Activated CD8-positive, alpha-beta T cell treated with anti-CD3 and anti-CD28 coated beads for 36 hours (primary cell): Measurements from ENCODE around the gene FXYD7. TPM values are rescaled to one million over a fixed set of nuclear protein-coding genes. Genes with fewer than 3 reads are reported as not detected.
"Not testable (repeated sequence)": the region's sequence is repeated elsewhere in the genome, so short reads cannot be mapped to it uniquely, and the experiment has no call there.

Experiments
- ATAC-seq: fragments of 200-7000 bp; cut with Tn5 transposase; one replicate; pipeline ENCODE4 v1.10.0; 2021; ENCODE audit warnings: mild to moderate bottlenecking, moderate library complexity
- CTCF ChIA-PET: fragments of 350-600 bp; sonication (Branson Sonifier 250); formaldehyde crosslinking; loops from one replicate; lab custom pipeline; 2021; ENCODE audit warnings: antibody characterized with exemption; lab: Charles Lee
- POLR2A ChIA-PET: fragments of 350-600 bp; sonication (Branson Sonifier 250); formaldehyde crosslinking; loops from one replicate; lab custom pipeline; 2021; ENCODE audit warnings: antibody characterized with exemption; lab: Charles Lee
- DNase-seq: peaks from one replicate; pipeline ENCODE4 v3.0.0-alpha.2; 2020
- H3K27ac Mint-ChIP-seq: one replicate; pipeline ENCODE4 v1.8.0; 2021; ENCODE audit warnings: mild to moderate bottlenecking, mixed read lengths
- H3K27me3 Mint-ChIP-seq: one replicate; pipeline ENCODE4 v1.8.0; 2021; ENCODE audit warnings: mixed read lengths
- H3K36me3 Mint-ChIP-seq: one replicate; pipeline ENCODE4 v1.8.0; 2021; ENCODE audit warnings: low read depth, mixed read lengths
- H3K4me1 Mint-ChIP-seq: one replicate; pipeline ENCODE4 v1.8.0; 2021; ENCODE audit warnings: low read depth, mixed read lengths
- H3K4me3 Mint-ChIP-seq: one replicate; pipeline ENCODE4 v1.8.0; 2021; ENCODE audit warnings: mild to moderate bottlenecking, moderate library complexity, mixed read lengths
- H3K9me3 Mint-ChIP-seq: one replicate; pipeline ENCODE4 v1.8.0; 2021; ENCODE audit warnings: mixed read lengths
- intact Hi-C: fragments of 100-400 bp; cut with micrococcal nuclease; formaldehyde crosslinking; loops from one replicate; pipeline ENCODE4 v1.10.0; 2022
- total RNA-seq, 2 experiments: library from RNA; stranded (reverse); gene quantifications; one replicate each; pipeline ENCODE4 v1.2.3, GENCODE V29; 2021
- TF ChIP-seq, protein P1 (sequence below): fragments of 200-600 bp; IDR thresholded peaks from one replicate; pipeline ENCODE4 v1.8.0; 2022; ENCODE audit warnings: antibody characterized with exemption, mild to moderate bottlenecking

The FXYD7 gene
- total RNA-seq, 2 experiments from 2014 or later: 0.38 TPM; not detected in 1

DNA sequence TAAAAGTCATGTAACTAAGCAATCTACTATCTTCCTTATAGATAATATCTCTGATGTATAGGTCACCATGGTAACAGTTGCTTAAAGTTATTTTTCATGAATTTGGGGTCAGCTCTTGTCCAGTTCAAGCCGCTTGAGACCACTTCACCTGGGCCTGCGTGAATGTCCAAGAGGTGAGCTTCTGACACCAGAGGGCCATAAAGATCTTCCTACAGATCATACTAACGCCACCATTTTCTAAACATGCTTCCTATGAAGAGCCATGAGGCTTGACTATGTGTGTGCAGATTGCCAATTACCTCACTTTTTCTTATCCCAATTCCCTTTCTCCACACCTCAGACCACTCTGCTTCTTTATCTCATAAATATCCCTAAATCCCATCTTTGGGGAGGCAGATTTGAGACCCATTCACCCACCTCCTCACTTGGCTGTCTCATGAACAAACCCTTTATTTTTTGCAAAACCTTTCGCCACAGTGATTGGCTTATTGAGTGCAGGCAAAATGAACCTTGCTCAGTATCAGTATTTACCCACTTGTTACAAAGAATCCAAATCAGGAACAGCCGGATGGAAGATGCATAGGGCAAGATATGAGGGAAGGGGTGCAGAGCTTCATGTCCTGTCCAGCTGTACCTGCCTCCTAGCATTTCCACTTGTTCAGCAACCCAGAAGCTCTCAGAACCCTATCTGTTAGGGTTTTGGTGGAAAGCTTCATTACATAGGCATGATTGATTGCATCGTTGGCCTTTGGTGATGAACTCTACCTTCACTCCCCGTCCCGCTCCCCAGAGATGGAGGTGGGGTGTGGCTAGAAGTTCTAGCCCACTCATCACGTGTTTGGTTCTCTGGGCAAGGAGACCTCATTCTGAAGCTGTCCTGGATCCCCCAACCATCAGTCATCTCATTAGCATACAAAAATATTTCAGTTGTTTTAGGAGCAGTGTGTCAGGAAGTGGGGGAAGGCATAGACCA lies 51.2 kb downstream of the FXYD7 start:
- DNase-seq: no peak
- H3K27ac Mint-ChIP-seq: no peak overlapping the region
- no peak for ATAC-seq
- intact Hi-C loops: no loop called here
- H3K4me3 Mint-ChIP-seq: no peak overlapping the region
- TF ChIP-seq, protein P1, sequence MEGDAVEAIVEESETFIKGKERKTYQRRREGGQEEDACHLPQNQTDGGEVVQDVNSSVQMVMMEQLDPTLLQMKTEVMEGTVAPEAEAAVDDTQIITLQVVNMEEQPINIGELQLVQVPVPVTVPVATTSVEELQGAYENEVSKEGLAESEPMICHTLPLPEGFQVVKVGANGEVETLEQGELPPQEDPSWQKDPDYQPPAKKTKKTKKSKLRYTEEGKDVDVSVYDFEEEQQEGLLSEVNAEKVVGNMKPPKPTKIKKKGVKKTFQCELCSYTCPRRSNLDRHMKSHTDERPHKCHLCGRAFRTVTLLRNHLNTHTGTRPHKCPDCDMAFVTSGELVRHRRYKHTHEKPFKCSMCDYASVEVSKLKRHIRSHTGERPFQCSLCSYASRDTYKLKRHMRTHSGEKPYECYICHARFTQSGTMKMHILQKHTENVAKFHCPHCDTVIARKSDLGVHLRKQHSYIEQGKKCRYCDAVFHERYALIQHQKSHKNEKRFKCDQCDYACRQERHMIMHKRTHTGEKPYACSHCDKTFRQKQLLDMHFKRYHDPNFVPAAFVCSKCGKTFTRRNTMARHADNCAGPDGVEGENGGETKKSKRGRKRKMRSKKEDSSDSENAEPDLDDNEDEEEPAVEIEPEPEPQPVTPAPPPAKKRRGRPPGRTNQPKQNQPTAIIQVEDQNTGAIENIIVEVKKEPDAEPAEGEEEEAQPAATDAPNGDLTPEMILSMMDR: no peak
- H3K36me3 Mint-ChIP-seq: no peaks in the 10 kb centered on the region
- ChIA-PET CTCF (interaction anchor here (0.6 to 1.8 kb wide), 5 partner anchors 9 to 127 kb away, joined by 3 to 8 read pairs (median 3); no protein-coding TSS in a partner anchor), POLR2A (interaction anchor here (1.1 to 1.5 kb wide), 2 partner anchors 9 to 26 kb away, joined by 3 to 4 read pairs; no protein-coding TSS in a partner anchor)
- H3K9me3 Mint-ChIP-seq: no peaks in the 10 kb centered on the region
- H3K4me1 Mint-ChIP-seq: peaks cover 10% of the 10 kb centered on the region
- no peaks in the 10 kb centered on the region for H3K27me3 Mint-ChIP-seq

DNA sequence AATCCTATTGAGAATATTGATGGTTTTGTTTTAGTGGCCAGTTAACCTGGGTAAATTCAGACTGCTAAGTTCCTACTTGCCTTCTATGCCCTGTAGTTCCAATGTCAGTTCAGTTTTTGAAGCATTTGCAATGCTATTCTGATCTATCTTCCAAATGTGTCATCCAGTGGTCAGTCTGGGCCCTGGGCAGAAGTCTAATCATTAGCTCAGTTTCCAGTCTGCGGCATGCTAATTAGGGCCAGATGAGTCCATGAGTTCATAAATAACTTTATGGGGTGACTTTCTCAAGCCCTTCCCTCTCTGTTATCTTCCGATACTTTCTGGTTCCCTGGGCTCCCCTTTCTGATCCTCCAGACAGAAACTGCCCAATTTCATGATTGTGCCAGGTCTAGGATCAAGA lies 52.8 kb downstream of the FXYD7 start:
- TF ChIP-seq, protein P1: no peak
- intact Hi-C loops: no loop called here
- Mint-ChIP-seq H3K4me1 (peaks cover 13% of the 10 kb centered on the region), H3K27me3 (no peaks in the 10 kb centered on the region), H3K36me3 (no peaks in the 10 kb centered on the region), H3K4me3 (no peak overlapping the region), H3K9me3 (no peaks in the 10 kb centered on the region), H3K27ac (no peak overlapping the region)
- ChIA-PET CTCF (no interaction called here), POLR2A (interaction anchor here (0.6 kb wide), 1 partner anchor 46 kb away, joined by 3 read pairs; no protein-coding TSS in a partner anchor)
- ATAC-seq (no peak), DNase-seq (no peak)

DNA sequence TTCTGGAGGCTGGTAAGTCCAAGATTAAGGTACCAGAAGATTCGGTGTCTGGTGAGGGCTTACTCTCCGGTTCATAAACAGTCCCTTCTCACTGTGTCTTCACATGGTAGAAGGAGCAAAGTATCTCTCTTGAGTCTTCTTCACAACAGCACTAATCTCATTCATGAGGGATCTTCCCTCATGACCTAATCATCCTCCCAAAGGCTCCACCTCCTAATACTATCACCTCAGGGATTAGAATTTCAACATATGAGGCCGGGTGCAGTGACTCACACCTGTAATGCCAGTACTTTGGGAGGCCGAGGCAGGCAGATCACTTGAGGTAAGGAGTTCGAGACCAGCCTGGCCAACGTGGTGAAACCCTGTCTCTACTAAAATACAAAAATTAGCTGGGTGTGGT lies 53.8 kb downstream of the FXYD7 start:
- H3K36me3 Mint-ChIP-seq, DNase-seq, CTCF ChIA-PET, H3K27ac Mint-ChIP-seq, H3K4me3 Mint-ChIP-seq, ATAC-seq, intact Hi-C loops, H3K27me3 Mint-ChIP-seq, POLR2A ChIA-PET, H3K9me3 Mint-ChIP-seq: not testable (repeated sequence)
- H3K4me1 Mint-ChIP-seq: peaks cover 21% of the 10 kb centered on the region

DNA sequence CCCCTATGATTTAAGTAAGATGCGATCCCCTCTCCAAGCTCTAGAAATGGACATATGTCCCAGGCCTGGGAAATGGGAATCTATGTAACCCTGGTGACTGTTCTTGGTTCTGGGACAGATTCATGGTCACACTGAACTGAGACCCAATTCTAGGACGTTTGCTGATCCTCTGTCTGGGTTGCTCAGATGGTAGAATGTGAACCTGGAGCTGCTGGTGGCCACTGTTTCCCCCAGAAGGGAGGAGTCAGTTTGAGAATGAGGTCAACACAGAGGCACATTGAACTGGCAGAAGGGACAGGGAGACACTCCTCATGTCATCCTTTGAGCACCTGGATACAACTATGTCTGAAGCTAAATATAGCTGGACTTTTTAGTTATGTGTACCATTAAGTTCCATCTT lies 56.4 kb downstream of the FXYD7 start:
- Mint-ChIP-seq H3K9me3 (no peaks in the 10 kb centered on the region), H3K27me3 (no peaks in the 10 kb centered on the region), H3K27ac (no peak overlapping the region), H3K36me3 (peaks cover 2% of the 10 kb centered on the region), H3K4me3 (no peak overlapping the region), H3K4me1 (peaks cover 39% of the 10 kb centered on the region)
- DNase-seq: no peak
- ChIA-PET CTCF (interaction anchor here (1.0 to 1.4 kb wide), 3 partner anchors 9 to 41 kb away, joined by 3 to 4 read pairs (median 4); no protein-coding TSS in a partner anchor), POLR2A (interaction anchor here (0.7 to 1.2 kb wide), 5 partner anchors 8 to 48 kb away, joined by 3 to 4 read pairs (median 3); no protein-coding TSS in a partner anchor)
- TF ChIP-seq, protein P1: no peak
- no peak for ATAC-seq
- intact Hi-C loops: no loop called here

DNA sequence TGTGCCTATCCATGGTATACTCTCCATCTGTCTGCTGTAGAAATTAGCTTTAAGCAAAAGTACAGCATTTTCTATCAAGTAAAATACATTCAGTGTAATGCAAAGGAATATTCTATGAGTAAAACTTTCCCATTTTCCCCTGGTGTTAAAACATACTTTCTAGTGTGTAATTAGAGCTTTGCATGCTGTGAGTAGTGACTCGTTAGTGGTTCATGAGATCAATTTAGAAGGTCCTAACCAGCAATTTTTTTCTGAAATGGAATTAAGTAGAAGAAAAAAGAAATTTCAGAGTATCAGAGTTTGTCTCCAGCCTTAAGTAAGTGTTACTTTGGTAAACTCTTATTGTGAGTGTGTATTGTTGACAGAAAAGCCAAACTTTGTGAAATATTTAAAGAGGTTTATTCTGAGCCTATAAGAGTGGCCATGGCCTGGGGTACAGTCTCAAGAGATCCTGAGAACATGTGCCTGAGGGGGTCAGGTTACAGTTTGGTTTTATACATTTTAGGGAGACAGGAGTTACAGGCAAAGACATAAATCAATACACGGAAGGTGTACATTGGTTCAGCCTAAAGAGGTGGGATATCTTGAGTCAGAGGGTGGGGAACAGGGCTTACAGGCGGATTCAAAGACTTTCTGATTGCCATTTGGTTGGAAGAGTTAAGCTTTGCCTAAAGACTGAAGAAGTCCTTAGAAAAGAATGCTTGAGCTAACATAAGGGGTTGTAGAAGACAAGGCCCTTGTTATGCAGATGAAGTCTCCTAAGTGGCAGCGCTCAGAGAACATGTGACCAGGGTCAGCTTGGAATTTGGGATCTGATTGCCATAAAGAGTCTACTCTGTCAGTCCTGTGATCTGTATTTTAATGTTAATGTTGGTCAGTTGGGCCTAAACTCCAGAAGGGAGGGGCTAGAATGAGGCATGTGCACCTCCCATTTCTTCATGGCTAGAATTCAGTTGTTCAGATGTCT lies 60.0 kb downstream of the FXYD7 start:
- Mint-ChIP-seq H3K4me1 (peaks cover 68% of the 10 kb centered on the region), H3K27me3 (no peaks in the 10 kb centered on the region), H3K4me3 (no peak overlapping the region), H3K9me3 (peaks cover 5% of the 10 kb centered on the region), H3K27ac (peak overlapping the region; percentile 91), H3K36me3 (peaks cover 4% of the 10 kb centered on the region)
- CTCF ChIA-PET: interaction anchor here (1.0 to 2.3 kb wide), 5 partner anchors 9 to 158 kb away, joined by 3 to 8 read pairs (median 4); no protein-coding TSS in a partner anchor
- TF ChIP-seq, protein P1: no peak
- intact Hi-C loops: no loop called here
- no peak for ATAC-seq
- no peak for DNase-seq
- POLR2A ChIA-PET: interaction anchor here (0.7 to 1.3 kb wide), 10 partner anchors 9 to 45 kb away, joined by 3 to 8 read pairs (median 3); no protein-coding TSS in a partner anchor
